ENCODE results near the gene BEX1. TPM values are rescaled to one million over a fixed set of nuclear protein-coding genes. Genes with fewer than 3 reads are reported as not detected.
A peak's percentile ranks its signal among the peaks of the same experiment; 100 is the strongest.

BEX1 gene
- total and polyA plus RNA-seq, 9 of the 15 experiments (the other 6 are each of a cell fraction or from before 2014, with no cell fraction given): not detected

GRCh38 chrX:103098488-103098887 lies 34.5 kb upstream of the BEX1 start (continued):
- TF ChIP-seq ZNF76 (CRISPR knock-in tag; IDR thresholded peaks at IDR 0.05; ENCODE audit: borderline replicate concordance) (peak; percentile 95), ZNF316 (IDR thresholded peaks at IDR 0.05) (peak; percentile 24; the same call in 1 of the 2 replicates), RAD21 (CRISPR knock-in tag; conservative IDR thresholded peaks at IDR 0.05 in 1 of 2, IDR thresholded peaks at IDR 0.05 in 1 of 2) (0 out of 4 replicates have a peak, but pooled peaks of 1 of the 2 experiments have one; percentile 8), SMAD3 (CRISPR knock-in tag; conservative IDR thresholded peaks at IDR 0.05) (peak; percentile 97), ZNF134 (CRISPR knock-in tag; conservative IDR thresholded peaks at IDR 0.05) (peak; percentile 71), STAG1 (CRISPR knock-in tag; IDR thresholded peaks at IDR 0.05; ENCODE audit: borderline replicate concordance) (no peak), PML (IDR thresholded peaks at IDR 0.05; ENCODE audit: low read length) (peak; percentile 42; the same call in 1 of the 2 replicates), ZKSCAN3 (CRISPR knock-in tag; IDR thresholded peaks at IDR 0.05) (peak; percentile 73; the same call in 1 of the 2 replicates), ZNF347 (CRISPR knock-in tag; IDR thresholded peaks at IDR 0.05; ENCODE audit: low read depth) (0 out of 2 replicates have a peak, but pooled peaks have one; percentile 66), ARNT (IDR thresholded peaks at IDR 0.05) (0 out of 4 replicates have a peak, but pooled peaks of 1 of the 2 experiments have one; percentile 38), TEAD4 (IDR thresholded peaks at IDR 0.05; ENCODE audit: low read length) (peak; percentile 92), TEAD4 (CRISPR knock-in tag; IDR thresholded peaks at IDR 0.05; ENCODE audit: borderline replicate concordance) (no peak), ZNF668 (CRISPR knock-in tag; IDR thresholded peaks at IDR 0.05) (peak; percentile 99), HIVEP1 (CRISPR knock-in tag; IDR thresholded peaks at IDR 0.05) (peak; percentile 92), E2F3 (CRISPR knock-in tag; IDR thresholded peaks at IDR 0.05) (peak; percentile 70; the same call in 1 of the 2 replicates), VEZF1 (CRISPR knock-in tag; IDR thresholded peaks at IDR 0.05) (peak; percentile 58), DIDO1 (tag; IDR thresholded peaks at IDR 0.05; ENCODE audit: low read depth) (0 out of 2 replicates have a peak, but pooled peaks have one; percentile 58), SNAPC5 (CRISPR knock-in tag; IDR thresholded peaks at IDR 0.05) (peak; percentile 72), ZNF354B (CRISPR knock-in tag; IDR thresholded peaks at IDR 0.05) (peak; percentile 93), SLC30A9 (CRISPR knock-in tag; IDR thresholded peaks at IDR 0.05) (no peak), ZNF449 (CRISPR knock-in tag; IDR thresholded peaks at IDR 0.05) (peak; percentile 96)
- TF ChIP-seq, protein P1, sequence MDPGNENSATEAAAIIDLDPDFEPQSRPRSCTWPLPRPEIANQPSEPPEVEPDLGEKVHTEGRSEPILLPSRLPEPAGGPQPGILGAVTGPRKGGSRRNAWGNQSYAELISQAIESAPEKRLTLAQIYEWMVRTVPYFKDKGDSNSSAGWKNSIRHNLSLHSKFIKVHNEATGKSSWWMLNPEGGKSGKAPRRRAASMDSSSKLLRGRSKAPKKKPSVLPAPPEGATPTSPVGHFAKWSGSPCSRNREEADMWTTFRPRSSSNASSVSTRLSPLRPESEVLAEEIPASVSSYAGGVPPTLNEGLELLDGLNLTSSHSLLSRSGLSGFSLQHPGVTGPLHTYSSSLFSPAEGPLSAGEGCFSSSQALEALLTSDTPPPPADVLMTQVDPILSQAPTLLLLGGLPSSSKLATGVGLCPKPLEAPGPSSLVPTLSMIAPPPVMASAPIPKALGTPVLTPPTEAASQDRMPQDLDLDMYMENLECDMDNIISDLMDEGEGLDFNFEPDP (CRISPR knock-in tag; IDR thresholded peaks at IDR 0.05): 0 out of 2 replicates have a peak, but pooled peaks have one; percentile 23
- TF ChIP-seq, protein P2, sequence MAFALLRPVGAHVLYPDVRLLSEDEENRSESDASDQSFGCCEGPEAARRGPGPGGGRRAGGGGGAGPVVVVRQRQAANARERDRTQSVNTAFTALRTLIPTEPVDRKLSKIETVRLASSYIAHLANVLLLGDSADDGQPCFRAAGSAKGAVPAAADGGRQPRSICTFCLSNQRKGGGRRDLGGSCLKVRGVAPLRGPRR (CRISPR knock-in tag; IDR thresholded peaks at IDR 0.05): peak; percentile 98
